Loucy (cell line): Measurements from ENCODE around the gene TPCN2.

ENCODE experiments used
- CTCF ChIP-seq: fragments of 200-600 bp; sonication (generic); conservative IDR thresholded peaks from 2 replicates; pipeline ENCODE4 v1.5.1; 2014; ENCODE audit warnings: mild to moderate bottlenecking, antibody characterized with exemption, low read length
- EZH2phosphoT487 ChIP-seq: fragments of 200-600 bp; IDR thresholded peaks from 2 replicates; pipeline ENCODE4 v1.6.1; 2018; ENCODE audit warnings: antibody characterized with exemption, mild to moderate bottlenecking, moderate library complexity, borderline replicate concordance

GRCh38 chr11:69044111-69045013, 4.4 kb upstream of the TPCN2 start:
- peak; percentile 58 for TF ChIP-seq CTCF
- no peak for TF ChIP-seq EZH2phosphoT487
